Bronchial epithelial cell (primary cell): ENCODE results near the gene RNPEPL1. TPM values are rescaled to one million over a fixed set of nuclear protein-coding genes. Genes with fewer than 3 reads are reported as not detected.

Experiments
- DNase-seq: peaks from one replicate; pipeline ENCODE4 v3.0.0-alpha.2; 2010; ENCODE audit warnings: low read depth
- FAIRE-seq: peaks from 2 replicates; lab custom pipeline; 2011; peaks lifted over from hg19 to GRCh38; lab: Jason Lieb, UNC
- H3K27me3 ChIP-seq: 2 replicates; pipeline ENCODE4 v1.5.1; 2011; ENCODE audit warnings: low read length; ENCODE audit not compliant: control insufficient read depth, insufficient read depth
- H3K36me3 ChIP-seq: 2 replicates; pipeline ENCODE4 v1.5.1; 2011; ENCODE audit warnings: low read length; ENCODE audit not compliant: control insufficient read depth, insufficient read depth
- H3K4me3 ChIP-seq: 2 replicates; pipeline ENCODE4 v1.5.1; 2011; ENCODE audit warnings: mild to moderate bottlenecking, low read depth, low read length, control low read depth
- total RNA-seq: library from RNA; depleted of rRNA; stranded (reverse); fragments of >200 nt; gene quantifications from 2 replicates; pipeline ENCODE4 v1.2.1, GENCODE V29; 2014
- TF ChIP-seq, protein P1 (sequence below): IDR thresholded peaks from 2 replicates; pipeline ENCODE4 v1.5.1; 2011; ENCODE audit warnings: mild to moderate bottlenecking, moderate library complexity, low read length, control low read depth, inconsistent platforms; ENCODE audit not compliant: insufficient read depth, severe bottlenecking

RNPEPL1 gene
- total RNA-seq, 1 donor from 2014 or later: 10.8 TPM

DNA sequence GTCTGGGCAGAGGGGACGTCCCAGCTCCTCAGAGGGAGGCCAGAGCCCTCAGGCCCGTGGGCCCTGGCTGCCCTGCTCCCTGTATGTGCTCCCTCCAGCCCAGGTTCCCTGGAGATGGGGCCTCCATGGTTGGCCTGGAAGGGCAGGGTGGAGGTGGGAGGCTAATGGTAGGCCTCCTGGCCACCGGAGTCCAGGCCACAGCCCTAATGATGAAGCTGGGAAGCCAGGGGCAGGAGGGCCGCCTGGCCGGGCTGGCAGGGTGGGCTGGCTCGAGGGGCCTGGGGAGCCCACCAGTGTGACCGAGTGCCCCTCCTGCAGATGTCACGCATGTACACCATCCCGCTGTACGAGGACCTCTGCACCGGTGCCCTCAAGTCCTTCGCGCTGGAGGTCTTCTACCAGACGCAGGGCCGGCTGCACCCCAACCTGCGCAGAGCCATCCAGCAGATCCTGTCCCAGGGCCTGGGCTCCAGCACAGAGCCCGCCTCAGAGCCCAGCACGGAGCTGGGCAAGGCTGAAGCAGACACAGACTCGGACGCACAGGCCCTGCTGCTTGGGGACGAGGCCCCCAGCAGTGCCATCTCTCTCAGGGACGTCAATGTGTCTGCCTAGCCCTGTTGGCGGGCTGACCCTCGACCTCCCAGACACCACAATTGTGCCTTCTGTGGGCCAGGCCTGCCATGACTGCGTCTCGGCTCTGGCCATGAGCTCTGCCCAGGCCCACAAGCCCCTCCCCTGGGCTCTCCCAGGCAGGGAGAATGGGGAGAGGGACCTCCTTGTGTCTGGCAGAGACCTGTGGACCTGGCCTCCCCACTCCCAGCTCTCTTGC lies 9.2 kb downstream of the RNPEPL1 start:
- H3K36me3 ChIP-seq: peaks cover 13% of the 10 kb centered on the region
- no peak overlapping the region for H3K4me3 ChIP-seq
- DNase-seq (no peak), FAIRE-seq (no peak)
- no peaks in the 10 kb centered on the region for H3K27me3 ChIP-seq
- TF ChIP-seq, protein P1, sequence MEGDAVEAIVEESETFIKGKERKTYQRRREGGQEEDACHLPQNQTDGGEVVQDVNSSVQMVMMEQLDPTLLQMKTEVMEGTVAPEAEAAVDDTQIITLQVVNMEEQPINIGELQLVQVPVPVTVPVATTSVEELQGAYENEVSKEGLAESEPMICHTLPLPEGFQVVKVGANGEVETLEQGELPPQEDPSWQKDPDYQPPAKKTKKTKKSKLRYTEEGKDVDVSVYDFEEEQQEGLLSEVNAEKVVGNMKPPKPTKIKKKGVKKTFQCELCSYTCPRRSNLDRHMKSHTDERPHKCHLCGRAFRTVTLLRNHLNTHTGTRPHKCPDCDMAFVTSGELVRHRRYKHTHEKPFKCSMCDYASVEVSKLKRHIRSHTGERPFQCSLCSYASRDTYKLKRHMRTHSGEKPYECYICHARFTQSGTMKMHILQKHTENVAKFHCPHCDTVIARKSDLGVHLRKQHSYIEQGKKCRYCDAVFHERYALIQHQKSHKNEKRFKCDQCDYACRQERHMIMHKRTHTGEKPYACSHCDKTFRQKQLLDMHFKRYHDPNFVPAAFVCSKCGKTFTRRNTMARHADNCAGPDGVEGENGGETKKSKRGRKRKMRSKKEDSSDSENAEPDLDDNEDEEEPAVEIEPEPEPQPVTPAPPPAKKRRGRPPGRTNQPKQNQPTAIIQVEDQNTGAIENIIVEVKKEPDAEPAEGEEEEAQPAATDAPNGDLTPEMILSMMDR: no peak

DNA sequence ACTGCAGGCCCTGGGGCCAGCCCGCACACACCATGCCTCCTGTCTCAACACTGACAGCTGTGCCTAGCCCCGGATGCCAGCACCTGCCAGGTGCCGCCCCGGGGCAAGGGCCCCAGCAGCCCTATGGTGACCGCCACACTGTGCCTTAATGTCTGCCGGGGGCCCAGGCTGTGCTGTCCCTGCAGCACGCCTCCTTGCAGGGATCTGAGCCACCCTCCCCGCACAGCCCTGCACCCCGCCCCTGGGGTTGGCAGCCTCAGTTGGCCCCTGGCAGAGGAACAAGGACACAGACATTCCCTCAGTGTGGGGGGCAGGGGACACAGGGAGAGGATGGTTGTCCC lies 9.8 kb downstream of the RNPEPL1 start:
- H3K4me3 ChIP-seq: no peak overlapping the region
- no peak for FAIRE-seq

DNA sequence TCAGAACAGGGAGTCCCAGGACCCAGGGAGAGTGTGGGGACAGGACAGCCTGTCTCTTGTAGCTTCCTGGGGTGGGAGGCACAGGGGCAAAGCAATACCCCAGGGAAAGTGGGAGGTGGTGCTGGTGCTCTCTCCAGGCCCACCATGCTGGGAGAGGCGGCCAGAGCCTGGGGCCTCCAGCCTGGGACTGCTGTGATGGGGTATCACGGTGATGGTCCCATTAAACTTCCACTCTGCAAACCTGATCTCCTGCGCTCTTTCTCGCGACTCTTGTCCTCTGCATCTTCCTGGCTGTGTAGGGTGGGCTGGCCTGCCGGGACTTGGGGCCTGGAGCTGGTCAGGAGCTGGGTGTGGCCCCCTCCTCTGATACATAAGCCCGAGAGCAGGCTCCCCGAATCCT lies 10.2 kb downstream of the RNPEPL1 start:
- peak; percentile 40 for FAIRE-seq
- no peak for DNase-seq
- Histone ChIP-seq H3K36me3 (peaks cover 13% of the 10 kb centered on the region), H3K27me3 (no peaks in the 10 kb centered on the region), H3K4me3 (no peak overlapping the region)
- TF ChIP-seq, protein P1: no peak

More for the DNA sequence above, 9.8 kb downstream of the RNPEPL1 start:
- DNase-seq: no peak
- Histone ChIP-seq H3K27me3 (no peaks in the 10 kb centered on the region), H3K36me3 (peaks cover 13% of the 10 kb centered on the region)
- TF ChIP-seq, protein P1: no peak

DNA sequence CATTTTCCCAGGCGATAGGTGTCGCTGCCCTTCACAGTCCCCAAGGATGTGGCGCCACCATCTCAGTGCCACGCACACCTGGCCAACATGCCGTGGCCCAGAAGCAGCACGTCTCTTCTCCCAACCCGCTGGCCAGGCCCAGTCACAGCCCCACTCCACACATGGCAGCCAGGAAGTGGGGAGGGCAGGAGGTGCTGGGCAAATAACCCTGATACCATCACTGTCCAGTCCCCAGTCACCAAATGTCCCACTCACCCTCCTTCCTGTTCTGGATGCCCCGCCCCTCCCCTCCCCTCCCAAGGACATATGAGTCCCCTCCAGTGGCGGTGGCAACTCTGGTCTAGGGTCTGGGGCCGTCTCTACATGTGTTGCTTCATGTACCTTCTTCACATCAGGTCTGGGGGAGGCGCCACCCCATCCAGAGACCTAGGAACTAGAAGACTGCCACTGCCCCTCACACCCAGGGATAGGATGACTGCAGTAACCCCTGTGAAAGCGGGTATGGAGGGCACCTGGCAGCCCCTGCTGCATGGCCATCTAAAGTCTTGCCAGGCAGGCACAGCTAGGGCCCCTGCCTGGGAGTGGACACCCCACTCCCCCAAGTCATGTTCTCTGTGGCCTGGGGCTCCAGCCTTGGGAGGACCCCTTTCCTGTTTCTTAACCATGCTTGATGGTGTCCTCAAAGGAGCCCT lies 10.9 kb downstream of the RNPEPL1 start:
- Histone ChIP-seq H3K27me3 (no peaks in the 10 kb centered on the region), H3K4me3 (no peak overlapping the region), H3K36me3 (peaks cover 13% of the 10 kb centered on the region)
- DNase-seq (no peak), FAIRE-seq (no peak)
- TF ChIP-seq, protein P1: no peak

DNA sequence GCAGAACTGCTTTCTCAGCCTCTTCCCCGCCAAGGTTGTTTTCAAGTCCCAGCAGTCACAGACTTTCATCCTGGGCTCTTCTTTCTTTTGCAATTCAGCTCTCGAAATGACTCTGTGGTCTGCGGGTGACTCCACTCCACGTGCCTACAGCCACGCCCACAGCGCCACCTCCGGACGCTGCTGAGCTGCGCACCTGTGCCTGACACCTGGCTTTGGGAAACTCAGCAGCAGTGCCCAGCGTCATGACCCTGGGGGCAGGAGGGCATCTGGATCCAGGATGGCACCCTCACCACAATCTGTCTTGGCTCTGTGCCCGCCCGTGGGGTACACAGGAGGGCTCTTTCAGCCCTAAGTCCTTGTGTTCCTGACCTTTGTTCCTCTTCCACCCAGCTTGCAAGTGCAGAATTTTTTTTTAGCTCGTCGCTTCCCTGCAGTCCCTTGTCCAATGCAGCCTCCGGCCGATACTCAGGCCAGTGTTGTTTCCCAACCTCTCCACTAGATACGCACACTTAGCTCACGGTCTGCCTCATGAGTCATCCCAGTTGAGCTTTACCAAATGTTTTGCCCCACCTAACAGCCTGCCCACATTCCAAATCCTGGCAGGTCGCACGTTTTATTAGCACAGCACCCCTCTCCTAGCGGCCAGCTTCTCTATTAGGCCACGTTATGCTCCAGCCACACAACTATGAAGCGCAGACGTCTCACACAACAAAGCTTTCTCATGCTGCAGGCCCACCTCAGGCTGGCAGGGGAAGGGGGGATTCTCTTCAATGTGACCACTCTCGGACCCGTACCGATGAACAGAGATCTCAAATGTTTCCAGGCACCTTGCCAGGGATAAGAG lies 11.7 kb downstream of the RNPEPL1 start:
- Histone ChIP-seq H3K27me3 (no peaks in the 10 kb centered on the region), H3K4me3 (no peak overlapping the region), H3K36me3 (peaks cover 15% of the 10 kb centered on the region)
- DNase-seq: peak; percentile 83
- TF ChIP-seq, protein P1: peak; percentile 61
- FAIRE-seq: peak; percentile 98
